Activated CD8-positive, alpha-beta memory T cell treated with anti-CD3 and anti-CD28 coated beads for 24 hours (primary cell): Measurements from ENCODE around the gene C1orf159.
"Not testable (repeated sequence)": the region's sequence is repeated elsewhere in the genome, so short reads cannot be mapped to it uniquely, and the experiment has no call there.

ENCODE experiments used
- DNase-seq: peaks from one replicate; pipeline ENCODE4 v3.0.0-alpha.2; 2020

The C1orf159 gene

GRCh38 chr1:1148569-1148968, 32.7 kb upstream of the C1orf159 start:
- no peak for DNase-seq

GRCh38 chr1:1148061-1148460, 32.2 kb upstream of the C1orf159 start:
- no peak for DNase-seq

- DNase-seq = no peak
Observed at GRCh38 chr1:1146596-1146995, 30.7 kb upstream of the C1orf159 start.

- no peak for DNase-seq
Observed at GRCh38 chr1:1146026-1146425, 30.1 kb upstream of the C1orf159 start.

- DNase-seq = no peak
Observed at GRCh38 chr1:1145547-1145914, 29.6 kb upstream of the C1orf159 start.

GRCh38 chr1:1144843-1145546, 29.1 kb upstream of the C1orf159 start:
- DNase-seq = no peak

- peak; percentile 86 for DNase-seq
Observed at GRCh38 chr1:1144122-1144842, 28.4 kb upstream of the C1orf159 start.

GRCh38 chr1:1143636-1144035, 27.7 kb upstream of the C1orf159 start:
- no peak for DNase-seq

- no peak for DNase-seq
Observed at GRCh38 chr1:1142844-1143243, 27.0 kb upstream of the C1orf159 start.

- DNase-seq = not testable (repeated sequence)
Observed at GRCh38 chr1:1142352-1142751, 26.5 kb upstream of the C1orf159 start.

- no peak for DNase-seq
Observed at GRCh38 chr1:1141911-1142250, 26.0 kb upstream of the C1orf159 start.

GRCh38 chr1:1141244-1141910, 25.5 kb upstream of the C1orf159 start:
- no peak for DNase-seq

- DNase-seq = no peak
Observed at GRCh38 chr1:1140673-1141072, 24.8 kb upstream of the C1orf159 start.

- peak; percentile 85 for DNase-seq
Observed at GRCh38 chr1:1137256-1138045, 21.6 kb upstream of the C1orf159 start.

GRCh38 chr1:1136547-1137230, 20.8 kb upstream of the C1orf159 start:
- DNase-seq = no peak

GRCh38 chr1:1135339-1136136, 19.6 kb upstream of the C1orf159 start:
- no peak for DNase-seq

- DNase-seq = no peak
Observed at GRCh38 chr1:1134300-1134970, 18.5 kb upstream of the C1orf159 start.

GRCh38 chr1:1132956-1133750, 17.3 kb upstream of the C1orf159 start:
- no peak for DNase-seq

GRCh38 chr1:1132042-1132950, 16.4 kb upstream of the C1orf159 start:
- no peak for DNase-seq
